K562 (cell line): ENCODE results near the gene ASIC1. TPM values are rescaled to one million over a fixed set of nuclear protein-coding genes. Genes with fewer than 3 reads are reported as not detected.
A peak's percentile ranks its signal among the peaks of the same experiment; 100 is the strongest.

ENCODE experiments used
- ARHGAP35 ChIP-seq: fragments of 450-650 bp; IDR thresholded peaks from 2 replicates; pipeline ENCODE4 v1.6.1; 2018; ENCODE audit not compliant: partially characterized antibody
- ARID2 ChIP-seq: fragments of 450-650 bp; IDR thresholded peaks from 2 replicates; pipeline ENCODE4 v1.6.1; 2017; ENCODE audit warnings: antibody characterized with exemption, mild to moderate bottlenecking
- CBFA2T3 ChIP-seq: fragments of 450-650 bp; IDR thresholded peaks from 2 replicates; pipeline ENCODE4 v1.6.1; 2017
- DNMT1 ChIP-seq: fragments of 450-650 bp; IDR thresholded peaks from 2 replicates; pipeline ENCODE4 v1.6.1; 2016; ENCODE audit warnings: antibody characterized with exemption, mild to moderate bottlenecking
- FOSL1 ChIP-seq: fragments of 200-800 bp; sonication (Bioruptor generic); conservative IDR thresholded peaks from 2 replicates; pipeline ENCODE4 v1.6.1; 2016; ENCODE audit warnings: missing genetic modification characterization, missing compliant biosample characterization
- HDGF ChIP-seq: fragments of 450-650 bp; IDR thresholded peaks from 2 replicates; pipeline ENCODE4 v1.6.1; 2016
- HMGN3 ChIP-seq: IDR thresholded peaks from 2 replicates; pipeline ENCODE4 v1.6.1; 2011; ENCODE audit warnings: borderline replicate concordance, low read depth, mild to moderate bottlenecking, mixed read lengths, low read length; ENCODE audit not compliant: insufficient read length; ENCODE audit errors: extremely low read depth
- JUNB ChIP-seq: fragments of 450-650 bp; formaldehyde crosslinking; conservative IDR thresholded peaks from 2 replicates; pipeline ENCODE4 v1.4.0; 2020; ENCODE audit warnings: mild to moderate bottlenecking
- KDM1A ChIP-seq, 2 experiments: fragments of 450-650 bp; IDR thresholded peaks; 2 replicates each; pipeline ENCODE4 v1.6.1; 2016; ENCODE audit warnings: mild to moderate bottlenecking in 2 of 2
- MTA2 ChIP-seq: fragments of 450-650 bp; IDR thresholded peaks from 2 replicates; pipeline ENCODE4 v1.6.1; 2016; ENCODE audit warnings: low read depth
- NCOA2 ChIP-seq, 2 experiments: fragments of 450-650 bp; IDR thresholded peaks; 2 replicates each; pipeline ENCODE4 v1.6.1; 2018; ENCODE audit warnings: mild to moderate bottlenecking in 2 of 2, moderate library complexity in 1 of 2; ENCODE audit not compliant: partially characterized antibody in 2 of 2
- NFXL1 ChIP-seq: fragments of 450-650 bp; formaldehyde crosslinking; IDR thresholded peaks from 2 replicates; pipeline ENCODE4 v1.4.0; 2021; ENCODE audit warnings: mild to moderate bottlenecking
- NR2C2 ChIP-seq, 2 experiments: fragments of 200-800 bp in 1 of 2; sonication (Bioruptor generic) in 1 of 2; sonication (generic) in 1 of 2; formaldehyde crosslinking in 1 of 2; IDR thresholded peaks; 2 replicates each; pipeline versions ENCODE4 v1.6.1 to v1.8.0; 2016 to 2022; ENCODE audit warnings: mild to moderate bottlenecking in 1 of 2, missing compliant biosample characterization in 1 of 2, missing genetic modification characterization in 1 of 2, missing genetic modification reagents in 1 of 2
- NR2F6 ChIP-seq: fragments of 450-650 bp; formaldehyde crosslinking; IDR thresholded peaks from 2 replicates; pipeline ENCODE4 v1.4.0; 2020; ENCODE audit warnings: mild to moderate bottlenecking
- PCBP2 ChIP-seq: fragments of 200-400 bp; formaldehyde crosslinking; IDR thresholded peaks from 2 replicates; pipeline ENCODE4 v1.6.1; 2018; ENCODE audit warnings: low read length, low read depth, mild to moderate bottlenecking, moderate library complexity; ENCODE audit not compliant: poor library complexity, severe bottlenecking
- POLR3G ChIP-seq: IDR thresholded peaks from 2 replicates; pipeline ENCODE4 v1.6.1; 2011; ENCODE audit not compliant: insufficient read length, insufficient replicate concordance; ENCODE audit errors: extremely low read depth
- TCF7 ChIP-seq: sonication (generic); IDR thresholded peaks from 2 replicates; pipeline ENCODE4 v1.6.1; 2016; ENCODE audit warnings: antibody characterized with exemption, borderline replicate concordance
- ZBTB17 ChIP-seq: fragments of 450-650 bp; formaldehyde crosslinking; IDR thresholded peaks from 2 replicates; pipeline ENCODE4 v1.4.0; 2020; ENCODE audit warnings: mild to moderate bottlenecking
- ZC3H4 ChIP-seq: sonication (generic); formaldehyde crosslinking; IDR thresholded peaks from 2 replicates; pipeline ENCODE4 v1.9.0; 2021; ENCODE audit warnings: missing genetic modification reagents, borderline replicate concordance
- ZNF143 ChIP-seq: sonication (generic); formaldehyde crosslinking; IDR thresholded peaks from 2 replicates; pipeline ENCODE4 v1.9.0; 2022; ENCODE audit warnings: mild to moderate bottlenecking, missing genetic modification reagents
- ZNF445 ChIP-seq: fragments of 250-450 bp; sonication (Bioruptor Pico); IDR thresholded peaks from 2 replicates; pipeline ENCODE4 v1.4.0; 2020; ENCODE audit warnings: low read depth, mild to moderate bottlenecking, moderate library complexity
- ZNF583 ChIP-seq: fragments of 250-450 bp; sonication (Bioruptor Pico); IDR thresholded peaks from 2 replicates; pipeline ENCODE4 v1.4.0; 2020
- polyA plus RNA-seq, 8 experiments: library from polyadenylated mRNA; depleted of rRNA in 4 of 8; stranded (reverse) in 5 of 8; unstranded in 3 of 8; fragments of >200 nt; fragmentation: Nextera tagmentation in 2 of 8; fragmentation: Illumina TruSeq in 1 of 8; extraction: Ambion mirVana in 2 of 8; extraction: Trizol in 1 of 8; gene quantifications; 2 replicates each; pipeline versions ENCODE4 v1.2.1 to v1.2.3, GENCODE V29; 2011 to 2014; ENCODE audit warnings: inconsistent platforms in 1 of 8, missing spikeins in 1 of 8
- total RNA-seq, 7 experiments: library from RNA; depleted of rRNA in 6 of 7; stranded (reverse); fragments of >200 nt in 6 of 7; fragmentation: Illumina TruSeq in 2 of 7; extraction: Trizol in 2 of 7; gene quantifications; 2 replicates each; pipeline versions ENCODE4 v1.2.1 to v1.2.3, GENCODE V29; 2011 to 2021; ENCODE audit warnings: low replicate concordance in 1 of 7
- TF ChIP-seq, protein P1 (sequence below): fragments of 250-450 bp; sonication (Bioruptor Pico); IDR thresholded peaks from 2 replicates; pipeline ENCODE4 v1.8.0; 2022; ENCODE audit warnings: inconsistent platforms, mild to moderate bottlenecking, moderate library complexity, borderline replicate concordance
- TF ChIP-seq, protein P2 (sequence below), 2 experiments: fragments of 250-450 bp in 1 of 2; fragments of 450-650 bp in 1 of 2; sonication (Bioruptor Pico) in 1 of 2; IDR thresholded peaks; 2 replicates each; pipeline versions ENCODE4 v1.6.1 to v1.8.0; 2016 to 2021; ENCODE audit warnings: mild to moderate bottlenecking in 2 of 2, moderate library complexity in 2 of 2, missing compliant biosample characterization in 1 of 2, missing genetic modification characterization in 1 of 2
- TF ChIP-seq, protein P3 (sequence below): fragments of 450-650 bp; IDR thresholded peaks from 2 replicates; pipeline ENCODE4 v1.6.1; 2016; ENCODE audit warnings: mild to moderate bottlenecking

Gene ASIC1
- total and polyA plus RNA-seq, 9 of the 15 experiments (the other 6 are each of a cell fraction or from before 2014, with no cell fraction given): 0.01 to 1.7 (median 0.45) TPM

DNA sequence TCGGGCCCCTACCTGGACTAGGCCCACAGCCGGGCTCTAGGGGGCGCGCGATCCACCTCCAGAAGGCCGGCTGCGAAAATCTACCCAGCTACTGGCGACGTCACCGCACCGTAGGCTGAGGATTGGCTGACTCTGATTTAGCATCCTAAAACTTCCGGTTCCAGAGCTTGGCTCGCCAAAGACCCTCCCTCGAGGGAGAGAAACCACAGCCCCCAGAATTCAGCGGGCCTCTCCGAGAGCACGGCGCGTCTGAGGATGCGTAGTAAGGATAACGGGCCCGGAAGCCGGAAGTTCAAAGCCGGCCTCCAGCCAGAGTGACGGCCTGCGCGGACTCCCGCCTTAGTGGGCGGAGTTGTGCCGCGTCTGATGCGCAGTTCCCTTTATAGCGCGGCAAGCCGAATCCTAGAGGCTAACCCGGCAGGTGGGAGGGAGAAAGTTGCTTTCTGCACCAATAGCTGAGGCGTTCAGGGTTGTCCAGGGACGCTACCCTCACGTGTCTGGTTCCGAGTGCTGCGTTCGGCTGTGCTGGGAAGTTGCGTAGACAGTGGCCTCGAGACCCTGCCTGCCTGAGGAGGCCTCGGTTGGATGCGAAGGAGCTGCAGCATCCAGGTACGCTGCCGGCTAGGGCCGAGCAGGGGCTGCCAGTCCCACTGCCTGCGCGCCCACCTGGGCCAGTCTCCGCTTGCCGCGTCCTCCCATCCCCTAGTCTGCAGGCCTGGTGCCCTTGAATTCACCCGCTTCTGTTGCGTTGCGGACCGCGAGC lies 54.5 kb downstream of the ASIC1 start, which contains the start of gene COX14 (continued):
- TF ChIP-seq NR2F6 (CRISPR knock-in tag) (no peak), FOSL1 (tag) (no peak), ARID2 (no peak), CBFA2T3 (no peak), KDM1A (IDR thresholded peaks at IDR 0.05) (no peak), ZNF143 (CRISPR knock-in tag) (peak; percentile 87), ZNF445 (CRISPR knock-in tag) (no peak), TCF7 (no peak), DNMT1 (no peak), PCBP2 (no peak), ARHGAP35 (no peak), MTA2 (no peak), NCOA2 (IDR thresholded peaks at IDR 0.05; ENCODE audit: partially characterized antibody in 2 of 2) (no peak), ZNF583 (CRISPR knock-in tag) (no peak), HMGN3 (no peak), JUNB (CRISPR knock-in tag) (no peak), HDGF (no peak), ZBTB17 (CRISPR knock-in tag) (peak; percentile 31; the same call in 1 of the 2 replicates), POLR3G (no peak), NR2C2 (CRISPR knock-in tag; IDR thresholded peaks at IDR 0.05) (no peak), NR2C2 (tag; IDR thresholded peaks at IDR 0.05) (peak; percentile 91), ZC3H4 (CRISPR knock-in tag) (no peak), NFXL1 (CRISPR knock-in tag) (no peak)
- TF ChIP-seq, protein P1, sequence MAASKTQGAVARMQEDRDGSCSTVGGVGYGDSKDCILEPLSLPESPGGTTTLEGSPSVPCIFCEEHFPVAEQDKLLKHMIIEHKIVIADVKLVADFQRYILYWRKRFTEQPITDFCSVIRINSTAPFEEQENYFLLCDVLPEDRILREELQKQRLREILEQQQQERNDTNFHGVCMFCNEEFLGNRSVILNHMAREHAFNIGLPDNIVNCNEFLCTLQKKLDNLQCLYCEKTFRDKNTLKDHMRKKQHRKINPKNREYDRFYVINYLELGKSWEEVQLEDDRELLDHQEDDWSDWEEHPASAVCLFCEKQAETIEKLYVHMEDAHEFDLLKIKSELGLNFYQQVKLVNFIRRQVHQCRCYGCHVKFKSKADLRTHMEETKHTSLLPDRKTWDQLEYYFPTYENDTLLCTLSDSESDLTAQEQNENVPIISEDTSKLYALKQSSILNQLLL (CRISPR knock-in tag): no peak
- TF ChIP-seq, protein P2, sequence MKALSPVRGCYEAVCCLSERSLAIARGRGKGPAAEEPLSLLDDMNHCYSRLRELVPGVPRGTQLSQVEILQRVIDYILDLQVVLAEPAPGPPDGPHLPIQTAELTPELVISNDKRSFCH (CRISPR knock-in tag; IDR thresholded peaks at IDR 0.05): no peak
- TF ChIP-seq, protein P2 (tag; IDR thresholded peaks at IDR 0.05): peak; percentile 71; the same call in 1 of the 2 replicates
- TF ChIP-seq, protein P3, sequence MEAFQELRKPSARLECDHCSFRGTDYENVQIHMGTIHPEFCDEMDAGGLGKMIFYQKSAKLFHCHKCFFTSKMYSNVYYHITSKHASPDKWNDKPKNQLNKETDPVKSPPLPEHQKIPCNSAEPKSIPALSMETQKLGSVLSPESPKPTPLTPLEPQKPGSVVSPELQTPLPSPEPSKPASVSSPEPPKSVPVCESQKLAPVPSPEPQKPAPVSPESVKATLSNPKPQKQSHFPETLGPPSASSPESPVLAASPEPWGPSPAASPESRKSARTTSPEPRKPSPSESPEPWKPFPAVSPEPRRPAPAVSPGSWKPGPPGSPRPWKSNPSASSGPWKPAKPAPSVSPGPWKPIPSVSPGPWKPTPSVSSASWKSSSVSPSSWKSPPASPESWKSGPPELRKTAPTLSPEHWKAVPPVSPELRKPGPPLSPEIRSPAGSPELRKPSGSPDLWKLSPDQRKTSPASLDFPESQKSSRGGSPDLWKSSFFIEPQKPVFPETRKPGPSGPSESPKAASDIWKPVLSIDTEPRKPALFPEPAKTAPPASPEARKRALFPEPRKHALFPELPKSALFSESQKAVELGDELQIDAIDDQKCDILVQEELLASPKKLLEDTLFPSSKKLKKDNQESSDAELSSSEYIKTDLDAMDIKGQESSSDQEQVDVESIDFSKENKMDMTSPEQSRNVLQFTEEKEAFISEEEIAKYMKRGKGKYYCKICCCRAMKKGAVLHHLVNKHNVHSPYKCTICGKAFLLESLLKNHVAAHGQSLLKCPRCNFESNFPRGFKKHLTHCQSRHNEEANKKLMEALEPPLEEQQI: no peak
